OCI-LY7 (cell line): ENCODE data around the gene HRH1.

Experiments
- CTCF ChIP-seq: fragments of 200-600 bp; sonication (generic); conservative IDR thresholded peaks from 2 replicates; pipeline ENCODE4 v1.5.1; 2014; ENCODE audit warnings: mild to moderate bottlenecking, antibody characterized with exemption, low read length, moderate library complexity, mixed read lengths
- EZH2phosphoT487 ChIP-seq: fragments of 200-600 bp; sonication (generic); IDR thresholded peaks from 2 replicates; pipeline ENCODE4 v1.6.1; 2018; ENCODE audit warnings: low read depth, borderline replicate concordance, mild to moderate bottlenecking, mixed run types, antibody characterized with exemption, low read length, moderate library complexity, mixed read lengths

- TF ChIP-seq CTCF (no peak), EZH2phosphoT487 (no peak)
These were observed 156.0 kb downstream of the HRH1 start for GRCh38 chr3:11310258-11310657.
